DMS 273 (cell line): ENCODE data around the gene ZBED4.

ENCODE experiments used
- DNase-seq: peaks from one replicate; lab custom pipeline; 2025; ENCODE audit not compliant: unreplicated experiment; lab: John Stamatoyannopoulos, UW

ZBED4 gene

DNA sequence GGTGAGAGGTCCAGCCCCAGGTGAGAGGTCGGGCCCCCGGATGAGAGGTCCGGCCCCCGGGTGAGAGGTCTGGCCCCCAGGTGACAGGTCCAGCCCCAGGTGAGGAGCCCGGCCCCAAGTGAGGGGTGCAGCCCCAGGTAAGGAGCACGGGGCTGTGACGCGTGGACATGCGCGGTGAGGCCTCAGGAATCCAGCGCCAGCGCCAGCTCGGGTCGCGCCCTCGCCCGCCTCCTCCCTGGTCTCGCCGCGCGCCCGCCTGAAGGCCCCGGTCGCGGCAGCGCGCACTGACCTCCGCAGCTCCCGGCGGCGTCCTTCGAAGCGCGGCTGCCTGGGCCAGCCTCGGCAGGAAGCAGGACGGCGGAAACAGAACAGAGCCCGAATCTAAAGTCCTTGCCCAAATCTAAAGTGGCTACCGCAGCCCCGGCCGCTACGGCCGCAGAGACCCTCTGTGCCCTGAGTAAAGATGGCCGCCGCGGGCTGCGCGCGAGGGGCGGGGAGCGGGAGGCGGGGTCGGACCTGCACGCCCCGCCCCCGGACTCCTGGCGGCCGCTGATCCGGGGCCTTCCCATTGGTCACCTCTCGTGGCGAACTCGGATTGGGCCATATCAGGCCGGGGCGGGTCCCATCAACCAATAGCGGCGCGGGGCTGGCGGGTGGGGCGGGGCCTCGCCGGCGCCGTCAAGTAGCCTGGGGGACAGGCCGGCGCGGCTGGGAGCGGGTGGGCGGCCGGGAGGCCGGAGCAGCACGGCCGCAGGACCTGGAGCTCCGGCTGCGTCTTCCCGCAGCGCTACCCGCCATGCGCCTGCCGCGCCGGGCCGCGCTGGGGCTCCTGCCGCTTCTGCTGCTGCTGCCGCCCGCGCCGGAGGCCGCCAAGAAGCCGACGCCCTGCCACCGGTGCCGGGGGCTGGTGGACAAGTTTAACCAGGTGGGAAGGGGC, 64.6 kb downstream of the ZBED4 start, which contains the start of the genes ALG12 and CRELD2:
Gene ALG12 (minus strand): TSS at position 465 of the 937 bp plus-strand sequence. CDS start 4,673 bp downstream, outside the sequence.
Gene CRELD2 (plus strand): TSS at position 661 of the 937 bp plus-strand sequence. CDS start 136 bp downstream, at position 797.
- DNase-seq: peak; percentile 95

- no peak for DNase-seq
Observed at GRCh38 chr22:49918911-49919881, 65.6 kb downstream of the ZBED4 start.

- DNase-seq: no peak
Observed at GRCh38 chr22:49920859-49921258, 67.2 kb downstream of the ZBED4 start.

DNA sequence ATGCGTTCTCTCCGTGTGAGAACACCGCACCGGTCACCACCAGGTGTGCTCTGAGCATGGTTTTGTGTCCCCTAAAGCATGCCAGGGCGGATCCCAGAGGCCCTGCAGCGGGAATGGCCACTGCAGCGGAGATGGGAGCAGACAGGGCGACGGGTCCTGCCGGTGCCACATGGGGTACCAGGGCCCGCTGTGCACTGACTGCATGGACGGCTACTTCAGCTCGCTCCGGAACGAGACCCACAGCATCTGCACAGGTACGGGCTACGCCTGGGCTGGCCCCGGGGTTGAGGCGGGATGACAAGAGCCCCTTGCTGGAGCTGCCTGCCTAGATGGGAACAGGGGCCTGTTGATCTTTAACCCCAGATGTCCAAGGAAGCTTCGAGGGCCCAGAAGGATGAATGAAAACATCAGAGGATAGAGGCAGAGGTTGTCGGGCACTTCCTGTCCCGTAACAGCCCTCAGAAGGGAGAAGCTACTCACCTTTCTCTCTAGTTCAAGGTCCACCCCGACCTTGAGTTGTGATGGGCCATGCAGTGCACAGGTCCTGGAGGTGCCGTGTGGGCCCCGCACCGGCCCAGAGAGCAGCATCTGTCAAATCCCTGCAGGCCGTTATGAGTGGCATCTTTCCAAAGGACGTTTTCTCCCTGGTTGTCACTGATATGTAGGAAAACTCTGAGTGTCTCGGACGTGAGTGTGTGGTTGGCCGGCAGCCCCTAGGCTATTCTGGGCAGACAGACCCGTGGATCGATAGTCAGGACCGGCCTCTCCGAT, 68.0 kb downstream of the ZBED4 start:
- DNase-seq: no peak

DNA sequence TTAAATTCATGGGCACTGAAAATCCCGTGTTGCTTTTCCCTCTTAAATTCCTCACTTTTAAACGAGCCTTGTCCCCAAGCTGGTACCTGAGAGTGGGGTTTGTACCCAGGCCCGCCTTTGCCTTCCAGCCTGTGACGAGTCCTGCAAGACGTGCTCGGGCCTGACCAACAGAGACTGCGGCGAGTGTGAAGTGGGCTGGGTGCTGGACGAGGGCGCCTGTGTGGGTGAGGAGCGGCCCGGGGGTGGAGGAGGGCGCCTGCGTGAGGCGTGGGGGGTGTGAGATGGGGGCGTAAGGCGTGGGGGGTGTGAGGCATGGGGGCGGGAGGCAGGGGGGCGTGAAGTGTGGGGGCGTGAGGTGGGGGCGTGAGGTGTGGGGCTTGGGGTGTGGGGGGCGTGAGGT, 68.8 kb downstream of the ZBED4 start:
- DNase-seq: no peak

DNA sequence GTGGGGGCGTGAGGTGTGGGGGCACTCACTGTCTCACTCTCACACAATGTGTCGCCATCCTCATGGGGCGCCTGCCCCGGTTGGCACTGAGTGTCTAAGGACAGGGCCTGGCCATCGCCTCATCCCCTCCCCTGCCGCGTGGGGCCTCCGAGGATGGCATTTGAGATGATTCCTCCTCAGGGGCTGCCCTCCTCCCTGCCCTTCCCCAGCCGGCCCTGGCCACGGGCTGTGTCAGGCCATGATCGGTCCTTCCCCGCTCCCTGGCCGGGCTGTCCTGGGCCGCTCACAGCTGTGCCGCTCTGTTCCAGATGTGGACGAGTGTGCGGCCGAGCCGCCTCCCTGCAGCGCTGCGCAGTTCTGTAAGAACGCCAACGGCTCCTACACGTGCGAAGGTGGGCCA, 69.3 kb downstream of the ZBED4 start:
- no peak for DNase-seq

DNA sequence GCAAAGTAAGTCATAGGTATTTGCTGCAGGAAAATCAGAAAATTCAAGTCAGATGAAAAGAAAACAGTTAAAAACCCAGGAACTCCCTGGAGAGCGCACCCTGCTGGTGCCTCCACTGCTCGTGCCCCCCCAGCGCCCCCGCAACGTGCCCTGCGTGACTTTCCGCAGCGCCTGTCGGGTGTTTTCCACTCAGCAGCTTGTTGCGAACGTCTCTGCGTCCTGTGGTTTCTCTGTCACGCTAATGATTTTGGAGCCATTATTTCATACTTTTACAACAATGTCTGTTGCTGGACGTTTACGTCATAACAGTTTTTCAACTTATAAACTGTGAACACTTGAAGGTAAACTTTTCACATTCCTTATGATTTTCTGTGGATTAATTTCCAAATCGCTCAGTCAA, 69.8 kb downstream of the ZBED4 start:
- DNase-seq: no peak

DNA sequence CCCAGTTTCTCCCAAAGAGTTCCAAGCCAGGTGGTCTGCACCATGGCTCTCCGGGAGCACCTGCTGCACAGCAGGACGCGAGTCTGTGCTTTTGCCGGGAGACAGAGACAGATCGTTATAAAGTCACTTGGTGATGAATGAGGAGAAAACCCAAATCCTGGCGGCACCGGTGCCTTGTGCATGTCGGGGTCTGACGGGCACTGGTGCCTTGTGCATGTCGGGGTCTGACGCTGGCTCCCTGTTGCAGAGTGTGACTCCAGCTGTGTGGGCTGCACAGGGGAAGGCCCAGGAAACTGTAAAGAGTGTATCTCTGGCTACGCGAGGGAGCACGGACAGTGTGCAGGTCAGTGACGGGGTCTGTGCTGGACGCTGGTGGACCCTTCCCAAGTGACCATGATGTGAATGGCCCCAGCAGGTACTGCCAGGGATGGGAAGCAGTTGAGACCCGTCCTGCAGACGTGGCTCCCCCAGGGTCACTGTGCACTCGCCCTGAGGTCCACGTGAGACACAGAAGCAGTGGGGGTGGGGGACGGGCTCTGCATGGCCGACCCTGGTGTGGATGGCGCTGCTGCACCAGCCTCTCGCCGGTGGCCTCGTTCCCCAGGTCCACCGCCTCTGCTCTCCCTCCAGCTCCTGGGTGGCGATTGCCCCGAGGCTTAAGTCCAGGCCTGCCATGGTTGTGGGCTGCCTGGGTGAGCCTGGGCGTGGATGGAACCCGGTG, 70.6 kb downstream of the ZBED4 start:
- no peak for DNase-seq

- DNase-seq: no peak
Observed at GRCh38 chr22:49925525-49926128, 72.0 kb downstream of the ZBED4 start.

DNA sequence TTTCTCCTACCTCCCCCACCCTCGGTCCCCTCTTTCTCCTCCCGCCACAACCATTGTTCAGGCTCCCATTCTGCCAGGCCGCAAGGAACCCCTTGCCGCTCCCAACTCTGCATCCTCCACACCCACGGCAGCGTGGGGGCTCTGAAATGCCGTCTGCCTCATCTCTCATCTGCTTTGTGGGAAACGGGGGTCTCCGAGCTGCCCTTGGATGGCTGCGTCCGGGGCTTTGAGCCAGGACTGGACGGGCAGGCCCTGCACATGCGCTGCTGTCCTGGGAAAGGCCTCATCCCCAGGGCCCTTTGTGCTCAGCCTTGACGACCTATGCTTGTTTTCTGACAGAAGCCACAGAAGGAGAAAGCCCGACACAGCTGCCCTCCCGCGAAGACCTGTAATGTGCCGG, 73.3 kb downstream of the ZBED4 start:
- DNase-seq: no peak

DNA sequence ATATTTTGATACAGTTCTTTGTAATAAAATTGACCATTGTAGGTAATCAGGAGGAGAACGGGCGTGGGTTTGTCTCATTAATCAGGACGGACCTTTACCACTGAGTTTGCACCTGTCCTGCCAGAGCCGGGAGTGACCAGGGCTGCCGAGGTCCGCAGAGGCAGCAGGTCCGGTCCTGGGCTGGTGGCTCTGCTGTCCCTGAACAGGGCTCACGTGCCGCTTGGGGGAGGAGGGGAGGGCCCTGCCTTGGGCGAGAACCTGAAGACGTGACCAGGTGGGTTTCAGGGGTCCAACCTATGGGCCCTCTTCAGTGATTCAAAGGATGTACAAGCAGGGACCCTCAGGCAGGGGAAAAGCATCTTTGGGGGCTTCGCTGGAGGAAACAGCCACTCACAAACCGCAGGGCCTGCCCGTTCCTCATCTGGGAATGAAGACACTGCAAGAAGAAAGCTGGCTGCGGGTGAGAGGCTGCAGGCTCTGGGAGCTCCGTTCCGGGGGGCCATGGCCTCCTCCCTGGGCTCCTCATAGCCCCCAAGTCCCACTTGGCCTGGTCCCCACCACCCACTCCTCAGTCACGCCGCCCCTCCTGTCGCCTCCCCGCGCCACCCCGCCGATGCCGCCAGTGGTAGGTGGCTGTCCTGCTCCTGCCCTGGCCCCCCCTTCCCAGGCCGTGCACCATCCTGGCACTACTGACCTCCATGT, 74.0 kb downstream of the ZBED4 start:
- DNase-seq: no peak

GRCh38 chr22:49928185-49928495, 74.5 kb downstream of the ZBED4 start:
- DNase-seq: no peak

- DNase-seq: no peak
Observed at GRCh38 chr22:49928555-49929210, 75.0 kb downstream of the ZBED4 start.

DNA sequence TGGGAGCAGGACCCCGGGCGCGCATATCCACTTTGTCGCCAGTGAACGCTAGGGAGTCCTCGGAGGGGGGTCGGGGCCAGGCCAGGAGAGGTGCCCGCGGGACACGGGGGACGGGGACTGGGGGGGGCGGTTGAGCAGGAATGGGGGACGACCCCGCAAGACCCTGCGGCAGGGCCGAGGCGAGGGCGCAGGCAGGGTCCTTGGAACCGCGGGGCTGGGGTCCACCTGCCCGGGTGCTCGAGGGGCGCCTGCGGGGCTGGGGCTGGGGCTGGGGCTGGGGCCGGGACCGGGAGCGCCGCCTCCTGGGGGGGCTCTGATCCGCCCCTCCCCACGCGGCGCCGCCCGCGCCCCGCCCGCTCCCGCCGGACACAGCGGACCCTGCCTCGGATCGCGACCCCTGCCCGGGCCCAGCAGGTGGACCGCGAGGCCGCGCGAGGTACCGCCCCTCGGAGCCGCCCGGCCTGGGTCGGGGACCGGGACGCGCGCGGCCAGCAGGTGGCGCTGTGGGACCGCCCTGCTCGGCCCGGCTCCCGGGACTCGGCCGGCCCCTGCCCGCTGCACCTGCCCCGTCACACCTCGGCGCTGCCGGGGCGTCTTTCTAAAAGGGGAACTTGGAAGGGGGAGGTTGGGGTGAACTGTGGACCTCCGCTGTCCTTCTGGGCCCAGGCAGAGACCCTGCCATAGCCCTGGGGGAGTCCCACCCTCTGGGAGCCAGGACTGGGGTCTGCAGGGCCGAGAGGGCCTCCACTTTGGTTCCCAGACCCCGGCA, 75.8 kb downstream of the ZBED4 start:
- peak; percentile 74 for DNase-seq

GRCh38 chr22:49929994-49930575, 76.4 kb downstream of the ZBED4 start:
- peak; percentile 40 for DNase-seq

- DNase-seq: peak; percentile 66
Observed at GRCh38 chr22:49930596-49931412, 77.2 kb downstream of the ZBED4 start.
